K562 (cell line): ENCODE data around the gene FOXD2. TPM values are rescaled to one million over a fixed set of nuclear protein-coding genes. Genes with fewer than 3 reads are reported as not detected.
A peak's percentile ranks its signal among the peaks of the same experiment; 100 is the strongest.

Experiments used
- ATAC-seq: fragments of 200-7000 bp; cut with Tn5 transposase; 3 replicates; pipeline ENCODE4 v1.9.1; 2020; ENCODE audit warnings: moderate library complexity
- BruUV-seq: library from RNA; stranded (reverse); fragments of 400-500 nt; replicated peaks from 2 replicates; lab custom pipeline; 2021; lab: Mats Ljungman, UMichigan
- CTCF ChIA-PET: fragments of 300-600 bp; formaldehyde crosslinking; extraction: SDS; loops from one replicate; lab custom pipeline; 2021; ENCODE audit warnings: low intra/inter-chr PET ratio; lab: Yijun Ruan, JAX
- POLR2A ChIA-PET: fragments of 300-600, 350-650 bp; sonication (Branson Sonifier 250); formaldehyde crosslinking; extraction: SDS; loops from one replicate; lab custom pipeline; 2021; ENCODE audit warnings: antibody characterized with exemption, inconsistent platforms; lab: Yijun Ruan, JAX
- DNase-seq, 4 experiments: peaks; one replicate each; pipeline versions ENCODE4 v3.0.0 to v3.0.0-alpha.2; 2011 to 2018; ENCODE audit warnings: low spot score in 3 of 4, mixed read lengths in 3 of 4; ENCODE audit errors: extremely low read depth in 1 of 4
- FAIRE-seq: peaks from 2 replicates; lab custom pipeline; 2011; peaks lifted over from hg19 to GRCh38; lab: Jason Lieb, UNC
- H2AFZ ChIP-seq: 2 replicates; pipeline ENCODE4 v1.6.0; 2011; ENCODE audit warnings: low read depth, low read length, control low read depth, inconsistent platforms
- H3K27ac ChIP-seq: fragments of 200-600 bp; 3 replicates; pipeline ENCODE4 v1.8.0; 2011; ENCODE audit warnings: low read depth, mild to moderate bottlenecking, control low read depth, inconsistent platforms, low read length, moderate library complexity, mixed read lengths; ENCODE audit errors: extremely low read depth
- H3K27me3 ChIP-seq, 2 experiments: fragments of 300-600 bp in 1 of 2; 2 replicates in 1 of 2; 3 replicates in 1 of 2; pipeline versions ENCODE4 v1.6.0 to v1.8.0; 2011; ENCODE audit warnings: inconsistent platforms in 2 of 2, low read length in 2 of 2, mild to moderate bottlenecking in 1 of 2, mixed read lengths in 1 of 2, moderate library complexity in 1 of 2; ENCODE audit not compliant: control insufficient read depth in 2 of 2, insufficient read depth in 2 of 2
- H3K36me3 ChIP-seq: fragments of 300-600 bp; 3 replicates; pipeline ENCODE4 v1.8.0; 2011; ENCODE audit warnings: mild to moderate bottlenecking, low read length, inconsistent platforms; ENCODE audit not compliant: control insufficient read depth, insufficient read depth
- H3K4me1 ChIP-seq, 2 experiments: fragments of 200-600 bp in 1 of 2; replicated peaks in 1 of 2; 2 replicates in 1 of 2; 3 replicates in 1 of 2; pipeline versions ENCODE4 v1.5.1 to v1.8.0; 2011; ENCODE audit warnings: inconsistent platforms in 2 of 2, low read length in 2 of 2, mild to moderate bottlenecking in 1 of 2, mixed read lengths in 1 of 2, moderate library complexity in 1 of 2; ENCODE audit not compliant: control insufficient read depth in 2 of 2, insufficient read depth in 2 of 2
- H3K4me2 ChIP-seq: 2 replicates; pipeline ENCODE4 v1.6.1; 2011; ENCODE audit warnings: low read length, control low read depth, inconsistent platforms, mixed read lengths; ENCODE audit not compliant: insufficient read depth
- H3K4me3 ChIP-seq: fragments of 200-600 bp; sonication (generic), shearing (Covaris generic); 2 replicates; pipeline ENCODE4 v1.5.1; 2016; ENCODE audit warnings: control low read depth, inconsistent platforms
- H3K79me2 ChIP-seq: fragments of 200-600 bp; 3 replicates; pipeline ENCODE4 v1.8.0; 2011; ENCODE audit warnings: low read length, inconsistent platforms; ENCODE audit not compliant: control insufficient read depth, insufficient read depth
- H3K9ac ChIP-seq, 2 experiments: 2 replicates each; pipeline versions ENCODE4 v1.6.0 to v1.6.1; 2011; ENCODE audit warnings: low read depth in 2 of 2, low read length in 2 of 2, control low read depth in 1 of 2, inconsistent platforms in 1 of 2, mild to moderate bottlenecking in 1 of 2, mixed read lengths in 1 of 2; ENCODE audit not compliant: insufficient read depth in 1 of 2
- H3K9me1 ChIP-seq: one replicate; pipeline ENCODE4 v1.6.0; 2011; ENCODE audit warnings: inconsistent platforms, mild to moderate bottlenecking, low read length, moderate library complexity; ENCODE audit not compliant: control insufficient read depth, insufficient read depth
- H3K9me3 ChIP-seq: replicated peaks from 2 replicates; pipeline ENCODE4 v1.5.1; 2011; ENCODE audit warnings: low read depth, low read length, inconsistent platforms; ENCODE audit not compliant: control insufficient read depth, insufficient read depth
- H4K20me1 ChIP-seq: replicated peaks from 2 replicates; pipeline ENCODE4 v1.6.1; 2011; ENCODE audit warnings: low read length, inconsistent platforms, mixed read lengths; ENCODE audit not compliant: control insufficient read depth, insufficient read depth
- CBX2 ChIP-seq: fragments of 200-600 bp; sonication (generic); IDR thresholded peaks from one replicate; pipeline ENCODE4 v1.6.1; 2012; ENCODE audit warnings: mild to moderate bottlenecking, low read length, inconsistent platforms; ENCODE audit not compliant: insufficient read depth, poor library complexity, severe bottlenecking
- CBX8 ChIP-seq: fragments of 200-600 bp; sonication (generic); IDR thresholded peaks from 2 replicates; pipeline ENCODE4 v1.6.1; 2012; ENCODE audit warnings: borderline replicate concordance, mixed run types, low read depth, mild to moderate bottlenecking, moderate library complexity, mixed read lengths, low read length, control low read depth, inconsistent platforms; ENCODE audit not compliant: poor library complexity, severe bottlenecking; ENCODE audit errors: extremely low read depth
- SP1 ChIP-seq: sonication (generic); formaldehyde crosslinking; IDR thresholded peaks from 2 replicates; pipeline ENCODE4 v1.8.1; 2022; ENCODE audit warnings: mild to moderate bottlenecking, missing genetic modification reagents
- ZNF507 ChIP-seq: conservative IDR thresholded peaks from 2 replicates; pipeline ENCODE4 v1.6.1; 2017; ENCODE audit warnings: missing genetic modification characterization, missing compliant biosample characterization
- ZNF707 ChIP-seq: fragments of 250-450 bp; sonication (Bioruptor Pico); conservative IDR thresholded peaks from 2 replicates; pipeline ENCODE4 v1.8.0; 2022; ENCODE audit warnings: inconsistent platforms, mild to moderate bottlenecking, moderate library complexity
- WGBS: fragments of 100-300 bp; shearing (Covaris generic); methylation state at CpG from one replicate; pipeline ENCODE4 v1.1.6; 2016; ENCODE audit warnings: low coverage, mixed read lengths; ENCODE audit not compliant: insufficient coverage; ENCODE audit errors: missing lambda C conversion rate; 5-methylcytosine and 5-hydroxymethylcytosine counted together
- in situ Hi-C: fragments of 300-500 bp; cut with MboI; formaldehyde crosslinking; loops from 4 replicates; pipeline ENCODE4 v1.15.0; 2018; ENCODE audit warnings: inconsistent platforms, mixed read lengths
- intact Hi-C: fragments of 100-400 bp; cut with micrococcal nuclease; formaldehyde crosslinking; loops from 2 replicates; pipeline ENCODE4 v1.14.2; 2022
- polyA plus RNA-seq, 8 experiments: library from polyadenylated mRNA; depleted of rRNA in 4 of 8; stranded (reverse) in 5 of 8; unstranded in 3 of 8; fragments of >200 nt; fragmentation: Nextera tagmentation in 2 of 8; fragmentation: Illumina TruSeq in 1 of 8; extraction: Ambion mirVana in 2 of 8; extraction: Trizol in 1 of 8; gene quantifications; 2 replicates each; pipeline versions ENCODE4 v1.2.1 to v1.2.3, GENCODE V29; 2011 to 2014; ENCODE audit warnings: inconsistent platforms in 1 of 8, missing spikeins in 1 of 8
- total RNA-seq, 7 experiments: library from RNA; depleted of rRNA in 6 of 7; stranded (reverse); fragments of >200 nt in 6 of 7; fragmentation: Illumina TruSeq in 2 of 7; extraction: Trizol in 2 of 7; gene quantifications; 2 replicates each; pipeline versions ENCODE4 v1.2.1 to v1.2.3, GENCODE V29; 2011 to 2021; ENCODE audit warnings: low replicate concordance in 1 of 7

FOXD2 gene
- total and polyA plus RNA-seq, 9 of the 15 experiments (the other 6 are each of a cell fraction or from before 2014, with no cell fraction given): 0.06 to 1.2 (median 0.22) TPM

DNA sequence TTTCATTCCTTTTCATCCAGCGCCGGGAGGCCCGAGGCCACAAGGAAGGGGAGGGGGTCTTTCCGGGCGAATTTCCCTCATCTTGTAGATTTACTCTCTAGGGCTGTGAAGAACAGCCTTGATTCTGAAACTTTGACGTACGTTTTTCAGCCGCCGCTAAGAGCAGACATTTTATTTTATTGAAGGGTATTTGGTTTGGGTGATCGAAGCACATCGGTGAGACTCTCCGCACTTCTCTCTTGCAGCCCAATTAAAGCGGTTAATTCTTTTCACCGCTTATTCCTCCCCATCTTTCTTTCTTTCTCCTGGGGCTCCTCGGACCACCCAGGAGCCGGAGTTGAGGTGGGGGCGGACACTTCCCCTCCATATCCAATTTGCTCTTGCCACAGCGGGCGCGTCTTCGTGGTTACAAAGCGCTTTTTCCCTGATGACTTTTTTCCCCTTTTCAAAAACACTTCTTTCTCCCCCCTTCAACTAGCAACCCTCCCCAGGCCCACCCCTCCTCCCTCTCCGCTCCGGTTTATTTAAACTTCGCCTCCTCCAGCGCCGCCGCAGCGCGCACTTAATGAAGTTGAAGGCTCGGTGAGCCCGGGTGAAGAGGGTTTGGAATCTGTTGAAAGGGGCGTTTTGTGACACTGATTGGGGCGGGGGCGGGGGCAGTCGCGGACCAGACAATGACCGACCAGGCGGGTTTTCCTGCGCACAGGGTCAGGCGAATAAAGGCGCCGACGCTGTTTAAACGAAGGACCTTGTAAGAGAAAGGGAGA is 5.9 kb downstream of the FOXD2 start:
- Histone ChIP-seq H3K9ac (no peak overlapping the region), H3K9me1 (no peaks in the 10 kb centered on the region), H4K20me1 (peaks cover 2% of the 10 kb centered on the region; the same call in 1 of the 2 replicates), H3K79me2 (no peaks in the 10 kb centered on the region), H3K9me3 (no peaks in the 10 kb centered on the region), H3K36me3 (no peaks in the 10 kb centered on the region), H3K4me1 (peaks cover 0 to 18% of the 10 kb centered on the region in 2 experiments; a peak in 2 of 5 replicates), H3K4me3 (no peak overlapping the region), H3K4me2 (no peak overlapping the region), H3K27ac (no peak overlapping the region), H2AFZ (no peak overlapping the region), H3K27me3 (peaks cover 67 to 80% of the 10 kb centered on the region in 2 experiments; a peak in 4 of 5 replicates)
- ChIA-PET POLR2A (no interaction called here), CTCF (no interaction called here)
- 24% methylated on average over 40 of the region's 45 CpGs for WGBS
- in situ Hi-C loops: no loop called here
- intact Hi-C loops: no loop called here
- DNase-seq (no peak), ATAC-seq (no peak), FAIRE-seq (no peak)
- BruUV-seq: no TSS peak
- peak; percentile 55 for TF ChIP-seq CBX8
- no peak for TF ChIP-seq ZNF707
- TF ChIP-seq ZNF507 (tag): no peak
- TF ChIP-seq CBX2: peak; percentile 93
- TF ChIP-seq SP1 (CRISPR knock-in tag): no peak
